MCF 10A (cell line): ENCODE data around the gene CXCL6. TPM values are rescaled to one million over a fixed set of nuclear protein-coding genes. Genes with fewer than 3 reads are reported as not detected.

Experiments
- BruUV-seq: library from RNA; stranded (reverse); fragments of 400-500 nt; replicated peaks from 2 replicates; lab custom pipeline; 2021; lab: Mats Ljungman, UMichigan
- CTCF ChIA-PET: fragments of 300-600 bp; sonication (Branson Sonifier 250); formaldehyde crosslinking; extraction: SDS; loops from one replicate; lab custom pipeline; 2021; ENCODE audit warnings: antibody characterized with exemption, inconsistent platforms; lab: Yijun Ruan, JAX
- POLR2A ChIA-PET: fragments of 300-600, 350-650 bp; sonication (Branson Sonifier 250); formaldehyde crosslinking; extraction: SDS; loops from one replicate; lab custom pipeline; 2020; ENCODE audit warnings: antibody characterized with exemption, inconsistent platforms; lab: Yijun Ruan, JAX
- DNase-seq: peaks from one replicate; pipeline ENCODE4 v3.0.0-alpha.2; 2018; ENCODE audit not compliant: unreplicated experiment
- H3K27ac Mint-ChIP-seq: one replicate; pipeline ENCODE4 v1.8.0; 2022; ENCODE audit warnings: mild to moderate bottlenecking, low read depth, mixed read lengths; ENCODE audit not compliant: unreplicated experiment
- H3K27me3 Mint-ChIP-seq: one replicate; pipeline ENCODE4 v1.8.0; 2022; ENCODE audit warnings: mixed read lengths; ENCODE audit not compliant: insufficient read depth, unreplicated experiment
- H3K36me3 Mint-ChIP-seq: one replicate; pipeline ENCODE4 v1.8.0; 2022; ENCODE audit warnings: mild to moderate bottlenecking, moderate library complexity, mixed read lengths; ENCODE audit not compliant: insufficient read depth, unreplicated experiment
- H3K4me1 Mint-ChIP-seq: one replicate; pipeline ENCODE4 v1.8.0; 2022; ENCODE audit warnings: mixed read lengths; ENCODE audit not compliant: insufficient read depth, unreplicated experiment
- H3K4me3 Mint-ChIP-seq: one replicate; pipeline ENCODE4 v1.8.0; 2022; ENCODE audit warnings: mild to moderate bottlenecking, moderate library complexity, mixed read lengths; ENCODE audit not compliant: unreplicated experiment
- H3K9me3 Mint-ChIP-seq: one replicate; pipeline ENCODE4 v1.8.0; 2022; ENCODE audit warnings: mixed read lengths; ENCODE audit not compliant: unreplicated experiment
- intact Hi-C: fragments of 100-400 bp; cut with micrococcal nuclease; formaldehyde crosslinking; loops from 2 replicates; pipeline ENCODE4 v1.14.1; 2022
- total RNA-seq: library from RNA; stranded (reverse); gene quantifications from 2 replicates; pipeline ENCODE4 v1.2.3, GENCODE V29; 2022
- TF ChIP-seq, protein P1 (sequence below): fragments of 200-600 bp; IDR thresholded peaks from one replicate; pipeline ENCODE4 v1.8.0; 2022; ENCODE audit warnings: antibody characterized with exemption, mild to moderate bottlenecking; ENCODE audit not compliant: unreplicated experiment

CXCL6 gene
- total RNA-seq, 1 experiment from 2014 or later, result not detected

DNA sequence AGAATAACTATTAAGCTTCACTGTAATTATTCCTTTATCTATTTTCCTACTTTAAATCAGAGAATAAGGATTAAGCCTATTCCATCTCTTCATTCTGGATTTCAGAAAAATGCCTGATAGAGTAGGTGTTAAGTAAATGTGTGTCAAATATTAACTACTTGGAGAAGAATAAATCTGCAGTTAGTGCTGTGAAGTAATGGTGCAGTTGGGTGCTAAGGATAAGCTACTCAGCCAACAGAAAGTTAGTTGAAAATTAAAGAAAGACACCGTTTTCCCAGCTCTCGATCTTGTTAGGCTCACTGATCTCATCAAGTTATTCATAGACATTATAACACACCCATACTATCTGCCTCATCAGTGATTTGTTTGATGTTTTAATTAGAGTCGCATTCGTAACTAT lies 23.7 kb downstream of the CXCL6 start:
- Mint-ChIP-seq H3K4me3 (no peak overlapping the region), H3K27ac (no peak overlapping the region), H3K36me3 (no peaks in the 10 kb centered on the region), H3K4me1 (peaks cover 9% of the 10 kb centered on the region), H3K27me3 (no peaks in the 10 kb centered on the region), H3K9me3 (no peaks in the 10 kb centered on the region)
- ChIA-PET CTCF (interaction anchor here (0.6 to 2.5 kb wide), 8 partner anchors 8 to 300 kb away, joined by 3 to 16 read pairs (median 6); partner anchors contain the start of gene CXCL3), POLR2A (interaction anchor here (1.3 kb wide), 1 partner anchor 9 kb away, joined by 3 read pairs; the partner anchor contains the start of gene CXCL1)
- intact Hi-C loops, result no loop called here
- no peak for DNase-seq
- no TSS peak for BruUV-seq
- TF ChIP-seq, protein P1, sequence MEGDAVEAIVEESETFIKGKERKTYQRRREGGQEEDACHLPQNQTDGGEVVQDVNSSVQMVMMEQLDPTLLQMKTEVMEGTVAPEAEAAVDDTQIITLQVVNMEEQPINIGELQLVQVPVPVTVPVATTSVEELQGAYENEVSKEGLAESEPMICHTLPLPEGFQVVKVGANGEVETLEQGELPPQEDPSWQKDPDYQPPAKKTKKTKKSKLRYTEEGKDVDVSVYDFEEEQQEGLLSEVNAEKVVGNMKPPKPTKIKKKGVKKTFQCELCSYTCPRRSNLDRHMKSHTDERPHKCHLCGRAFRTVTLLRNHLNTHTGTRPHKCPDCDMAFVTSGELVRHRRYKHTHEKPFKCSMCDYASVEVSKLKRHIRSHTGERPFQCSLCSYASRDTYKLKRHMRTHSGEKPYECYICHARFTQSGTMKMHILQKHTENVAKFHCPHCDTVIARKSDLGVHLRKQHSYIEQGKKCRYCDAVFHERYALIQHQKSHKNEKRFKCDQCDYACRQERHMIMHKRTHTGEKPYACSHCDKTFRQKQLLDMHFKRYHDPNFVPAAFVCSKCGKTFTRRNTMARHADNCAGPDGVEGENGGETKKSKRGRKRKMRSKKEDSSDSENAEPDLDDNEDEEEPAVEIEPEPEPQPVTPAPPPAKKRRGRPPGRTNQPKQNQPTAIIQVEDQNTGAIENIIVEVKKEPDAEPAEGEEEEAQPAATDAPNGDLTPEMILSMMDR, result no peak

DNA sequence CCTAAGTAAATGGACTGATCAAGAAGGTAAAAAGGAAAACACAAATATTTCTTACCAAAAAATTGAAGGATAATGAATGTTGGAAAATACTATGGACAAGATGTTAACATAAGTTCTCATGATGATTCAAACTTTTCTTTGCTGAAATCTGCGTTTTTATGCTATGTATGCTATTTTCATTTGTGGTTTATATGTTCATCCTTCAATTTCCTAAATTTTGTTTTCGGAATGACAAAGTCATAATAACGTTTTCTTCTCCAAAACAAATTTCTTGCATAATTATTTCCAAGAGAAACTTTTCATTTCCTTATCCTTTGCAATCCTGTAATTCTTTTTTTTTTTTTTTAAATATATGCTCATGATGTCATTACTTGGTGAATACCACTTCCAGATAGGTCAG lies 24.4 kb downstream of the CXCL6 start:
- Mint-ChIP-seq H3K4me3 (no peak overlapping the region), H3K4me1 (peaks cover 9% of the 10 kb centered on the region), H3K9me3 (no peaks in the 10 kb centered on the region), H3K27me3 (no peaks in the 10 kb centered on the region), H3K36me3 (no peaks in the 10 kb centered on the region), H3K27ac (no peak overlapping the region)
- no TSS peak for BruUV-seq
- ChIA-PET CTCF (interaction anchor here (0.6 to 7.9 kb wide), 6 partner anchors 10 to 884 kb away, joined by 3 to 183 read pairs (median 5); no protein-coding TSS in a partner anchor), POLR2A (interaction anchor here (1.3 kb wide), 1 partner anchor 15 kb away, joined by 3 read pairs; no protein-coding TSS in a partner anchor)
- intact Hi-C loops, result no loop called here
- DNase-seq, result no peak
- TF ChIP-seq, protein P1, result no peak

DNA sequence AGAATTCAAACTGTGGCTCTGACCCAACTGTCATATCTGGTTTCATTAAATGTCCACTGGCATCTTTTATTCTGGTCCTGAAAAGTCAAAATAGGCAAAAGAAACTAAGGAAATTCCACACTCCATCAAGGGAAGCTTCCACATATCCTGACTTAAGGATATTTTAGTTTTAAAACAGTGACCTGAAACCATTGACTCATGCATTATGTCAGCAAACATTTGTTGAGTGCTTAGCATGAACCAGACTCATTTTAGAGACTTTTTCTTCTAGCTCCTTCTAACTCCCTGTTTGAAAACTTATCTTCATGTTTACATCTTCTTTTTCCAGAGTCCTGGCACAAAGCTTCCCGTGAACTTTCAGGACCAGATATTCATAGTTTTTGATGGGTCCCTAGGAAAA lies 25.8 kb downstream of the CXCL6 start:
- POLR2A ChIA-PET, result interaction anchor here (1.1 to 6.7 kb wide), 3 partner anchors 16 to 198 kb away, joined by 3 to 40 read pairs (median 3); partner anchors contain the start of gene CXCL3
- no peak for DNase-seq
- BruUV-seq, result no TSS peak
- TF ChIP-seq, protein P1, result no peak
- peak overlapping the region; percentile 20 for H3K27ac Mint-ChIP-seq
- H3K4me1 Mint-ChIP-seq, result peaks cover 12% of the 10 kb centered on the region
- H3K4me3 Mint-ChIP-seq, result no peak overlapping the region
- H3K27me3 Mint-ChIP-seq, result no peaks in the 10 kb centered on the region
- H3K36me3 Mint-ChIP-seq, result no peaks in the 10 kb centered on the region
- no peaks in the 10 kb centered on the region for H3K9me3 Mint-ChIP-seq
- intact Hi-C loops, result no loop called here
- CTCF ChIA-PET, result interaction anchor here (0.7 to 7.9 kb wide), 9 partner anchors 9 to 521 kb away, joined by 3 to 183 read pairs (median 3); no protein-coding TSS in a partner anchor

DNA sequence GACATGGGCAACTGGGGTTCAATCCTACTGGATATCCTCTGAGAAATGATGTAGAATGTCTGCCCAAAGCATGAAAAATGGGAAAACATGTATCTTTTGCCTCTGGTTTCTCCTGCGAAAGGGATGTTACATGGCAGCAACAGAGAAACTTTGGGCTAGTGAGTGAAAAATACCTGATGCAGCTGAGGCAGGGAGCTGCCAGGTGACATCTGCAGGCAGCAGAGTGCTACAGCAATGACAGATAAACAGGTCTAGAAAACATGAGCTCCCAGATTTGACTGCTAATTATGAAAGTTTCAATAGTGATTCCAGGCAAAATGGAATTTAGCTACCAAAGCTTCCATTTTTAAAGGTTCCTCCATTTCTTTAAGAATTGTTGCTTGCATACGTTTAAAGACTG lies 27.9 kb downstream of the CXCL6 start:
- H3K4me3 Mint-ChIP-seq, result no peak overlapping the region
- no peaks in the 10 kb centered on the region for H3K9me3 Mint-ChIP-seq
- ChIA-PET CTCF (interaction anchor here (0.5 to 7.9 kb wide), 54 partner anchors 10 to 552 kb away, joined by 3 to 183 read pairs (median 4); partner anchors contain the start of genes CXCL8 and PF4V1), POLR2A (interaction anchor here (0.8 to 6.7 kb wide), 14 partner anchors 21 to 445 kb away, joined by 3 to 61 read pairs (median 4); partner anchors contain the start of genes CXCL2 and CXCL8)
- no peaks in the 10 kb centered on the region for H3K27me3 Mint-ChIP-seq
- intact Hi-C loops, result loop anchor here (1.0 kb wide), 2 partner anchors 135 to 202 kb away; no protein-coding TSS in a partner anchor
- H3K27ac Mint-ChIP-seq, result no peak overlapping the region
- TF ChIP-seq, protein P1, result peak; percentile 74
- no TSS peak for BruUV-seq
- DNase-seq, result peak; percentile 64
- peaks cover 29% of the 10 kb centered on the region for H3K4me1 Mint-ChIP-seq
- peaks cover 4% of the 10 kb centered on the region for H3K36me3 Mint-ChIP-seq
